ENCODE measurements around the gene GAL. TPM values are rescaled to one million over a fixed set of nuclear protein-coding genes. Genes with fewer than 3 reads are reported as not detected.

The GAL gene
- total and polyA plus RNA-seq, 2 of the 13 experiments (the other 11 are each of a cell fraction or from before 2014, with no cell fraction given), result not detected

GRCh38 chr11:68721075-68721474 lies 36.7 kb downstream of the GAL start:
- Histone ChIP-seq H4K20me1 (ENCODE audit: insufficient read depth, low read length) (0 out of 2 replicates have a peak, but pooled peaks cover 2% of the 10 kb centered on the region), H3K9me3 (ENCODE audit: low read length) (0 out of 2 replicates have a peak, but pooled peaks cover 7% of the 10 kb centered on the region), H3K79me2 (ENCODE audit: insufficient read depth, low read length) (no peaks in the 10 kb centered on the region), H3K9ac (ENCODE audit: insufficient read depth, low read depth, low read length) (no peak overlapping the region), H2AFZ (ENCODE audit: low read length) (no peak overlapping the region), H3K4me1 (ENCODE audit: insufficient read depth, low read length) (no peaks in the 10 kb centered on the region), H3K4me3 (replicated peaks in 1 of 3; ENCODE audit: insufficient read depth in 1 of 3, low read depth in 2 of 3, low read length in 3 of 3) (no peak overlapping the region), H3K4me2 (ENCODE audit: low read depth, low read length) (no peak overlapping the region), H3K27me3 (ENCODE audit: control insufficient read depth in 1 of 2, insufficient read depth in 2 of 2, low read length in 2 of 2) (peaks cover 2 to 15% of the 10 kb centered on the region in 2 experiments; a peak in 4 of 5 replicates), H3K27ac (ENCODE audit: extremely low read length, insufficient read depth, low read length) (no peak overlapping the region), H3K36me3 (replicated peaks in 1 of 2; ENCODE audit: control insufficient read depth in 1 of 2, insufficient read depth in 2 of 2, low read length in 2 of 2) (no peaks in the 10 kb centered on the region)
- in situ Hi-C loops (cut with HindIII; ENCODE audit: extremely low pct_ligation_motif_present, low pct_unique_long_range_greater_than_20kb), result no loop called here
- BruUV-seq (replicated peaks), result no TSS peak
- 0% methylated on average over 2 of the region's 2 CpGs for WGBS (ENCODE audit: low lambda C conversion rate)
- TF ChIP-seq NPAS2 (CRISPR knock-in tag; IDR thresholded peaks at IDR 0.05; ENCODE audit: borderline replicate concordance), result no peak
- CTCF ChIA-PET (ENCODE audit: low intra/inter-chr PET ratio, low total read pairs), result no interaction called here
- POLR2A ChIA-PET, result no interaction called here
- ATAC-seq (no peak), FAIRE-seq (no peak), DNase-seq (ENCODE audit: low spot score) (no peak)
- intact Hi-C loops (cut with micrococcal nuclease; ENCODE audit: unreplicated experiment), result no loop called here

- Histone ChIP-seq H3K27me3 (ENCODE audit: control insufficient read depth in 1 of 2, insufficient read depth in 2 of 2, low read length in 2 of 2) (peaks cover 2 to 6% of the 10 kb centered on the region in 2 experiments; a peak in 3 of 5 replicates), H3K4me2 (ENCODE audit: low read depth, low read length) (no peak overlapping the region), H4K20me1 (ENCODE audit: insufficient read depth, low read length) (0 out of 2 replicates have a peak, but pooled peaks cover 2% of the 10 kb centered on the region), H2AFZ (ENCODE audit: low read length) (no peak overlapping the region), H3K4me3 (replicated peaks in 1 of 3; ENCODE audit: insufficient read depth in 1 of 3, low read depth in 2 of 3, low read length in 3 of 3) (no peak overlapping the region), H3K4me1 (ENCODE audit: insufficient read depth, low read length) (no peaks in the 10 kb centered on the region), H3K27ac (ENCODE audit: extremely low read length, insufficient read depth, low read length) (no peak overlapping the region), H3K36me3 (replicated peaks in 1 of 2; ENCODE audit: control insufficient read depth in 1 of 2, insufficient read depth in 2 of 2, low read length in 2 of 2) (no peaks in the 10 kb centered on the region), H3K79me2 (ENCODE audit: insufficient read depth, low read length) (no peaks in the 10 kb centered on the region), H3K9me3 (ENCODE audit: low read length) (0 out of 2 replicates have a peak, but pooled peaks cover 7% of the 10 kb centered on the region), H3K9ac (ENCODE audit: insufficient read depth, low read depth, low read length) (no peak overlapping the region)
- FAIRE-seq (no peak), ATAC-seq (no peak), DNase-seq (ENCODE audit: low spot score) (no peak)
- intact Hi-C loops (cut with micrococcal nuclease; ENCODE audit: unreplicated experiment) (no loop called here), in situ Hi-C loops (cut with HindIII; ENCODE audit: extremely low pct_ligation_motif_present, low pct_unique_long_range_greater_than_20kb) (no loop called here)
- peak; percentile 88 for TF ChIP-seq CEBPB (IDR thresholded peaks at IDR 0.05; ENCODE audit: borderline replicate concordance, low read depth, low read length)
- TF ChIP-seq SRSF9 (IDR thresholded peaks at IDR 0.05; ENCODE audit: borderline replicate concordance, insufficient read depth, low read depth, low read length, poor library complexity, severe bottlenecking), result no peak
- TF ChIP-seq, protein P1, sequence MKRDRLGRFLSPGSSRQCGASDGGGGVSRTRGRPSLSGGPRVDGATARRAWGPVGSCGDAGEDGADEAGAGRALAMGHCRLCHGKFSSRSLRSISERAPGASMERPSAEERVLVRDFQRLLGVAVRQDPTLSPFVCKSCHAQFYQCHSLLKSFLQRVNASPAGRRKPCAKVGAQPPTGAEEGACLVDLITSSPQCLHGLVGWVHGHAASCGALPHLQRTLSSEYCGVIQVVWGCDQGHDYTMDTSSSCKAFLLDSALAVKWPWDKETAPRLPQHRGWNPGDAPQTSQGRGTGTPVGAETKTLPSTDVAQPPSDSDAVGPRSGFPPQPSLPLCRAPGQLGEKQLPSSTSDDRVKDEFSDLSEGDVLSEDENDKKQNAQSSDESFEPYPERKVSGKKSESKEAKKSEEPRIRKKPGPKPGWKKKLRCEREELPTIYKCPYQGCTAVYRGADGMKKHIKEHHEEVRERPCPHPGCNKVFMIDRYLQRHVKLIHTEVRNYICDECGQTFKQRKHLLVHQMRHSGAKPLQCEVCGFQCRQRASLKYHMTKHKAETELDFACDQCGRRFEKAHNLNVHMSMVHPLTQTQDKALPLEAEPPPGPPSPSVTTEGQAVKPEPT (CRISPR knock-in tag; IDR thresholded peaks at IDR 0.05; ENCODE audit: low read depth), result no peak
- no TSS peak for BruUV-seq (replicated peaks)
- ChIA-PET CTCF (ENCODE audit: low intra/inter-chr PET ratio, low total read pairs) (no interaction called here), POLR2A (no interaction called here)
- 100% methylated on average over 1 of the region's 1 CpG for WGBS (ENCODE audit: low lambda C conversion rate)
These were observed 37.8 kb downstream of the GAL start for GRCh38 chr11:68722143-68722542.
